SH-SY5Y (cell line): ENCODE data around the gene SPACA4.

Experiments
- GATA2 ChIP-seq: IDR thresholded peaks from 2 replicates; pipeline ENCODE4 v1.6.1; 2011; ENCODE audit warnings: mild to moderate bottlenecking, low read depth, low read length
- GATA3 ChIP-seq: IDR thresholded peaks from 2 replicates; pipeline ENCODE4 v1.6.1; 2011; ENCODE audit warnings: low read depth, mild to moderate bottlenecking, low read length, moderate library complexity

DNA sequence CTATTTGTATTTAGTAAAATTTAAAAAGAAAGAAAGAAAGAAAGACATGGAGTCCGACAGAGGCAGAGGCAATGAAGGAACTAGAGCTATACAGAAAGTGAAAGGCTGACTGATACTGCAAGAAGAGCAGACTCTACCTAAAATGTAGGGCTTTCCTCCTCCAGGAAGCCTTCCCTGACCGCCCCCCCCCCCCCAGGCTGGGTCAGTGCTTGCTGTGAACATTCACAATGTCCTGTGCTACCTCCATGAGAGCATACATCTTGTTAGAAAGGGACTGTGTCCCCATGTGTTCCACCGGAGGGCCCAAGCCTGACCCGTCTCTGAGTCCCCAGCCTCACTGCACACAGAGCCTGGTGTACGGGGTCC is 45.1 kb downstream of the SPACA4 start:
- TF ChIP-seq GATA3 = no peak
- no peak for TF ChIP-seq GATA2
